Stimulated activated CD8-positive, alpha-beta memory T cell treated with anti-CD3 and anti-CD28 coated beads, Interleukin-15, amount 100 ng/mL, for 4 hours (primary cell): ENCODE measurements around the gene PLCL1.

Experiments used
- DNase-seq, 2 donors: peaks; one replicate each; pipeline ENCODE4 v3.0.0-alpha.2; 2020; ENCODE audit warnings: low read depth in 2 of 2

Gene PLCL1

GRCh38 chr2:198060277-198060676, 255.9 kb downstream of the PLCL1 start:
- no peak for DNase-seq

GRCh38 chr2:198062826-198063225, 258.4 kb downstream of the PLCL1 start:
- no peak for DNase-seq

DNA sequence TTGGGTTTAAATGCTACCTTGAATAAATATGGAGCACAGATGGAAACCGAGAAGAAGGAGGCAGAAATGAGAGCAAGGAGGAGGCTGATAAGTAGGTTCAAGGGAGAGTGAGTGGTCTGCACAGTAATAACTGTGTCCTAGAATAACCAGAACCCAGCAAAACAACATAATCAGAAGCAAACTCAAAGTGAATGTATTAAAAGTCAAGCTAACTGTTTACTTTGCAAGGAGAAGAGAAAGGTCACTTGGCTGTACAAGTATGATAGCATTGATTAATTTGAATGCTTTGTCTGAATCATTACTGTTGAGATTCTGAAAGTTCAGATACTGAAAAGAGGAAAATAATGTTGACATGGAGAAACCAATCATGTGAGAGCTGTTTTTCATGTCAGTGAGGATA, 258.8 kb downstream of the PLCL1 start:
- no peak for DNase-seq

GRCh38 chr2:198065322-198065721, 260.9 kb downstream of the PLCL1 start:
- no peak for DNase-seq

DNA sequence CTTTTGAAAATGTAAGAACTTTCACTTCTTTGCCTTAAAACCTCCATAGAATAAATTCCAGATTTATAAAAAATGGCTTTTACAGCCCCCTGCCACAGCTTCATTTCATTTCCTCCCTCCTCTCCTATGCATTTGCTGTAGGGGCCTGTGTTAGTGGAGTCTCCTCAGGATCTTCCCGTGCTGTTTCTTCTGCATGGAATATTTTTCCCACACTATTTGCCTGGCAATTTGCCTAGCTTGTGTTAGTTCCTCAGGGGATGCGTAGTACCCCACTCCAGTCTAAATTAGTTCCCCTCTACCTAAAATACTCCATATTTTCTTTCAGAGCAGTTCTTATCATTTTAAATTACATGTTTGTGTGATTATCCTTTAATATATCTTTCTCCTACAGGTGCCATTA, 262.2 kb downstream of the PLCL1 start:
- DNase-seq = no peak

- no peak for DNase-seq
These were observed 268.3 kb downstream of the PLCL1 start for GRCh38 chr2:198072655-198073054.

DNA sequence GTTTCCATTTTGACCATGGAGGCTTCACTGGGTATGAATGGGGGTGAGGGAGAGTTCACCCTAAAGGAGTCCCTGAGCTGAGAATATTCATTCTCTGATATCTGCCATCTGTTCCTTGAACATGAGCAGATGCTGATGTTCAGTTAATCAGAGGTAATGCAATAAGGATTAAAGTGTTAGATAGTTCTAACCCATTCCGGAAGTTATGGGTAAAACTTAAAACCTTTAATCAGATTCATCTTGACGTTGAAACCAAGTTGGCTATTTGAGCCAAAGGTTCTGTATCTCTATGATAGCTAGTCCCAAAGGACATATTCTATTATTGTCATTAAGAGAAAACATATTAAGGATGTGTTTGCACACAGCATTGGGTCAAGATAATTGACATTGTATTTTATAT, 268.9 kb downstream of the PLCL1 start:
- no peak for DNase-seq

DNA sequence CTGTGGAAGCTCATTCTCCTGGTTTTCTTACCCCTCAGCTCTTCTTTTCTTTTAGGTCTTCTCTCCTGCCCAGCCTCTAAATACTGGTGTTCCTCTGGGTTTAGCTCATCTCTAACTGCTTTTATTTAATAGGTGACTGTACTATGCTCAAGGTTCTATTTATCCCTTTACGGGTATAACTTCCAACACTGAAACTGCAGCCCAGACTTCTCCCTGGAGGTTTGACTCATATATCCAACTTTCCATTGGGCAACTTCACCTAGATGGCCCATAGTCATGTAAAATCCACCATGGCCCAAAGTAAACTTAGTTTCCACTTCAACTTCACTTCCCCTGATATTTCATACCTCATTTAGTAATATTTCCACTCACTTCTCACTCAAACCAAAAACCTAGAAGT, 273.1 kb downstream of the PLCL1 start:
- no peak for DNase-seq

DNA sequence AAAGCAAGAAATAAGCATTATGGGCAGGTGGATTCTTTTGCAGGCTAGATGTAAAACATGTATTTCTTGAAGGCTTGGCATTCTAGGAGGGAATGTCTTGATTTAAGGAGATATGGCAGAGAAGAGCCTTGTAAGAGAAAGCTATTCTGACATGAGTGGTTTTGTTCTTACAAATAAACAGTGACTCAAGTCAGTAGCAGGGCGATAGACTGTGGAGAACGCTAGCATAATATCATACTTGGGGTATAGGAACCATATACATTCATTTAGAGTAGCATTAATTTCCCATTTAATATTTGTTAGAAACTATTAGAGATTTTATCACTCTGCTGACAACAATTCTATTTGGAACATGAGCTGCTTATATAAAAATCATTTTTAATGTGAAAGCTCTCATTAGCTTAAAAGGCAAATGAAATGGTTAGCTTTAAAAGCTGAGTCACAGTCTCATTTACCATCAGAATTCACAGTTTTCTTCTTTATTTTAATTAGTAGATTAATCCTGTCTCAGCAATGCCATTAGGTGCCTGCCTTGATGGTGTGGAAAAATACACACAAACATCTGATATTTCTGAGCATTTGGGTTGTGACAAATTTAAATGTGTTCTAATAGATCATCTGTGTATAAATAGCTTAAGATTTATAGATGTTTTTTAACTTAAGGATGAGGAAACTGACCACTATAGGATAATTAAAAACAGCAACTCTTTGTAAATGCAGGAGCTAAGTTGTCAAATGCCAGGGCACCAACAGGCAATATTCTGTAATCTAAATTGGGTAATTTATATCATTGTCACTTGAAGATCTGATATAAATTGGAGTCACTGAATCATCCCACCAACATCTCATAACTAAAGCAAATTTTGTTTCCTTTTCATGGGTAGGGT, 276.7 kb downstream of the PLCL1 start:
- DNase-seq = no peak

GRCh38 chr2:198084156-198084555, 279.8 kb downstream of the PLCL1 start:
- DNase-seq = no peak

GRCh38 chr2:198096002-198096401, 291.6 kb downstream of the PLCL1 start:
- no peak for DNase-seq

DNA sequence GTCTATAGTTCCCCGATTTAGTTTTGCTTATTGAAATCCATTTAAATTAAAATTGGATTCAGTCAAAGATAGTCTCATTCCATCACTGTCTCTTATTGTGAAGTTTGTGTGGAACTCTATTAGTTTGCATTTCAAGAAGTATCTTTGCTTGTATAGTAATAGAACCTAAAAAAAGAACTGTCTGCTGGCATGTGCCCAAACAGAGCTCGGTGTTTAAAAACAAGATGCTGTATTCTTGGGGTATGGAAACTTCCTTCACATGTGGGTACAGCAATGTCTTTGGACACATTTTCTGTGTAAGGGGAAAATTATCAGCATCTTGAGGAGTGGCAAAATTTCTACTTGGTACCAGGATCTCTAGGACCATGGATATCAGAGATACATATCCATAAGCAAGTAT, 292.6 kb downstream of the PLCL1 start:
- DNase-seq = no peak

DNA sequence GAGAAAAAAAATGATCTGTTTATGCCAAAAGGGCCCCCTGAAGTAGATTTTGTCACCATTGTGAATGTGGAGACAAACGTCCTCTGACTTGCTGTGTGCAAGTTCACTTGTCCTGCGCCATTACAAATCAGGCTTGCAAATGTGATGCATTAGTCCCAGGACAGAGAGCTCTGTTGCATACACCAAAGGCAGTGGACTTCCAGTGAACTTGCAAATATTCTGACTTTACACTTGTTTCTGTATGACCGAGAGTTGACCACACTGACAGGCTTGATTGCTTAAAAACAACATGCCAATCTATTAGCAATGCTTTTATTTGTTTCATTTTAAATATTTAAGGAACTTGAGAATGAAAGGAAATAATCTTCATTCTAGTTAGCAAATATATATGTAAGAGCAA, 293.2 kb downstream of the PLCL1 start:
- DNase-seq = no peak

DNA sequence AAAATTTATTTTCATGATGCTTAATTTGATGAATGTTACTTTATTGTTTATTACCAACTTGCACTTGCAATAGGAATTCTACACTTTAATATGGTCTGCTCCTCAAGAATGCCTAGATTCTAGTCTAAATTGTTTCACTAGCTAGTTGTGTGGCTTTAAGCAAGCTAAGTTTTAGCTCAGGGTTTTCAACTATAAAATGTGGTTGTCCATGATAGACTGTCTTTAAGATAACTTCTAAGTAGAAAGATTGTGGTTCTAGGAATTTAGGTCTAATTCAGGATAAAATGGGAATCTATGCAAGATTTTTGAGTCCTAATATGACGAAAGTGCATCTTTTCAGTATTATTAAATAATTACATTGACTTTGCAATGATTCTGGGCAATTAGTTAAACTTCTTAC, 294.0 kb downstream of the PLCL1 start:
- DNase-seq = no peak

DNA sequence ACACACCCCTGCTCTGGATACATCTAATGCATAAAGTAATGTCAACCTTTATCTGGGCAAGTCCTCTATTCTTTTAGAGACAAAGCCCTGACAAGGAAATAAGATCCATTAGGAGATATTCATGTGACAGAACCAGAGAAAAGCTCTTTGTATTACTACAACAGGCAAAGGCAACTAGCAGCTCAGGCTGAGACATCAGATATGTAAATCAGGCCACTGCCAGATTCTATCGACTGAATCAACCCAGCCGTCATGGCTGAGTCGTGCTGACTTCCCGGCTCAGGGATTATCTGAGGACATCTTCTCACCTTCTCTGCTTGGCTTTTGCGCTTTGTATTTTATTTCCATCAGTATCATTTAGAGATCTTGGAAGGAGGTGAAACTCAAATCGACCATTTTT, 294.5 kb downstream of the PLCL1 start:
- no peak for DNase-seq

DNA sequence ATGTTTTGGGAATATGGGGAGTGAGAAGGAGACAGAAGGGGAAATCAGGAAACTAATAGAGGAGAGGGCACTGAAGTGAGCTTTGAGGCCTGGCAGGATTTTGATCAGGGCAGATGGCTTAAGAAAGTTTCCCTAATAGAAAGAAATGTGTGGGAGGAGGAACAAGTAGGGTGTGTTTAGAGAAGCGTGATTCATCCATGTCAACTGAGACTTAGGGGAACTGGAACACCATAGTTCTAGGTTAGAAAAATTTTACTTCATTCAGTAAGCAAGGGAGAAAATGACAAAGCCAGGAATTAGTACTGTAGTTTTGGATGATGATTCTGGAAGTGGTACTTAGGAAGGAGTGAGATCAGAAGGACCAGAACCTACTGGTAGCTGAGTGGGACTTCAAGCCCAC, 296.0 kb downstream of the PLCL1 start:
- DNase-seq = no peak

DNA sequence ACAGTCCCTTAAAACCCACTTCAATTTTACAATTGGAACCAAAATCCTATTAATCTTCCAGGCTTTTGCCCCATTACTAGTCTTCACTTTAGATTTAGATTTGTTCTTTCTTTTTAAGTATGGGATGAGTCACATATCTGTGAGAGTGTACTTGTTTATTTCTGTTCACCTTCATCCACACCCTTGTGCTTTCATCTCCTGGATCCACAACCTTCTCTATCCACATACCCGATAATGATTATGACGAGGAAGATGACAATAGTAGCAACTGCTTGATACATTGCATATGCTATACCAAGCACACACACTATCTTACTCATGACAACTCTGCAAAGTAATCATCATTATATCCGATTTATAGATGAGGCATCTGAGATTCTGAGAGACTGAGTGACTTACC, 297.3 kb downstream of the PLCL1 start:
- no peak for DNase-seq

DNA sequence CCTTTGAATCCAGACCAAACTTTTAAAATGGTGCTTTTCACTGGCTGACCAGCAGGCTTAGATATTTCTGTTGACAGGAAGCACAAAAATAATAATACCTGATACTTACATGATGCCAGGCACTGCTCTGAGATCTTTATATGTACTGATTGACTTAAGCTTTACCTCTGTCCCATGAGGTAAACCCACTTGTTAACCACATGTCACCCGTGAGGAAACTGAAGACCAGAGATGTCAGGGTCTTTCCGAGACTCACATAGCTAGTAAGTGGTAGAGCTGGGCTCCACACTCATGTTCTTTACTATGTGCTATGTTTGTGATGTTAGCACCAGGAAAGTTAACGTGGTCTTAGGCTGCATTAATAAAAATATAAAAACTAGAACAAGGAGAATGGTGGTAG, 297.7 kb downstream of the PLCL1 start:
- DNase-seq = no peak

- no peak for DNase-seq
These were observed 298.5 kb downstream of the PLCL1 start for GRCh38 chr2:198102856-198103255.

DNA sequence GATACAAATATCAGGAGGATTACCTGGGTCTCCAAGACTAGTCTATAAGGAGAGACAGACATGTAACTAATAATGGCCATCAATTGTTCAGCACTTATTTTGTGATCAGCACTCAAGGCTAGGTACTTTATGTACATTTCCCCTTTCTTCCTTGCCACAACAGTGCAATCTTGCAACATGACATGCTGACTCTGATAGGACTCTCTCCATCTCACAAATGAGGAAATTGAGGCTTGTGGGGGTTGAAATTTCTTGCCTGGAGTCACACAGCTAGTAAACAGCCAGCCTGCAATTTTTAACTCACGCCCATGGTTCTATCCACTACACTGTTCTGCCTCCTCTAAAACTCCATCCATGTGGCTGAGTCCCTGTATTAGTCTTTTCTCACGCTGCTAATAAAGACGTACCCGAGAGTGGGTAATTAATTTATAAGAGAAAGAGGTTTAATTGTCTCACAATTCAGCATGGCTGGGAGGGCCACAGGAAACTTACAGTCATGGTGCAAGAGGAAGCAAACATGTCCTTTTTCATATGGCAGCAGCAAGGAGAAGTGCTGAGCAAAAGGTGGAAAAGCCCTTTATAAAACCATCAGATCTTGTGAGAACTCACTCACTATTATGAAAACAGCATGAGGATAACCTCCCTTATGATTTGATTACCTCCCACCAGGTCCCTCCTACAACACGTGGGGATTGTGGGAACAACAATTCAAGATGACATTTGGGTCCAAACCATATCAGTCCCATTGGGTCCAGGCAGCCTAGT, 302.4 kb downstream of the PLCL1 start:
- DNase-seq = no peak

DNA sequence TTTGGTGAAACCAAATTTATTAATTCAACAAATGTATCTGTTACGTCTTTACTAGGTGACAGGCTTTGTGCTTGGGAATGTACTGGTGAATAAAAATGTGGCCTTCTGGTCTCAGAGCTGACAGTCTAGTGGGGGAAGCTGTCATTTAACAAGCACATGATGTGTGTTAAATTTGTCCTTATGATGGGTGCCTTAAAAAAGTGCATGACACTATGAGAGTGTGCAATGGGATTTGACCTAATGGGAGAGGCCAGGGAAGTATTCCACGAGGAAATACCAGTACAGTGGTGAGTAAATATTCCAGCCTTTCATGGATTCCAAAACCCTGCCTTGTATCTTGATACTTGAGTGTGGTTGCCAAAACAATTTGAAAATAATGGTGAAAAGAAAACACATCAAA, 308.9 kb downstream of the PLCL1 start:
- no peak for DNase-seq

GRCh38 chr2:198114064-198114463, 309.7 kb downstream of the PLCL1 start:
- DNase-seq = no peak

DNA sequence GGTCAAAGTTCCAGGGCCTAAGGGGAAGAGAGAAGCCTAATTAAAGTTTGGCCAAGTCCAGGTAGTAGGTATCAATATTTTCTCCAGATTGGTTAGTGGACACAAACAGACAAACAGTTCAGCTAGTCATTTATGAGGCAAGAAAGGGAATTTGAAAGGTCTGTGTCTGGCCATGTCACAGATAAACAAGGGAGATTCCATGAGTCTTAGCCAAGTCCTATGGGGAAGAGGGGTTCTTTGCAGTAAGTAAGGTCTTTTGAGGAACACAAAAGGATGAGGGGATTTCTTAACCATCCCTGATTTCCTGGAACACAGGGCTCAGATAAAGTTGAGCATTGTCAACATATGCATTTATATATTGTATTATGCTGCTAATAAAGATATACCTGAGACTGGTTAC, 310.8 kb downstream of the PLCL1 start:
- DNase-seq = no peak
